GM20000 (cell line): ENCODE data around the gene PLIN3.
A peak's percentile ranks its signal among the peaks of the same experiment; 100 is the strongest.
"Not testable (repeated sequence)": the region's sequence is repeated elsewhere in the genome, so short reads cannot be mapped to it uniquely, and the experiment has no call there.

Source experiments
- DNase-seq: peaks from one replicate; pipeline ENCODE4 v3.0.0; 2012; ENCODE audit warnings: low spot score
- TF ChIP-seq, protein P1 (sequence below): IDR thresholded peaks from 2 replicates; pipeline ENCODE4 v1.5.1; 2012; ENCODE audit warnings: mild to moderate bottlenecking, control low read depth; ENCODE audit errors: extremely low read depth, missing control alignments

Gene PLIN3

GRCh38 chr19:4847190-4847973 lies 20.1 kb downstream of the PLIN3 start:
- TF ChIP-seq, protein P1, sequence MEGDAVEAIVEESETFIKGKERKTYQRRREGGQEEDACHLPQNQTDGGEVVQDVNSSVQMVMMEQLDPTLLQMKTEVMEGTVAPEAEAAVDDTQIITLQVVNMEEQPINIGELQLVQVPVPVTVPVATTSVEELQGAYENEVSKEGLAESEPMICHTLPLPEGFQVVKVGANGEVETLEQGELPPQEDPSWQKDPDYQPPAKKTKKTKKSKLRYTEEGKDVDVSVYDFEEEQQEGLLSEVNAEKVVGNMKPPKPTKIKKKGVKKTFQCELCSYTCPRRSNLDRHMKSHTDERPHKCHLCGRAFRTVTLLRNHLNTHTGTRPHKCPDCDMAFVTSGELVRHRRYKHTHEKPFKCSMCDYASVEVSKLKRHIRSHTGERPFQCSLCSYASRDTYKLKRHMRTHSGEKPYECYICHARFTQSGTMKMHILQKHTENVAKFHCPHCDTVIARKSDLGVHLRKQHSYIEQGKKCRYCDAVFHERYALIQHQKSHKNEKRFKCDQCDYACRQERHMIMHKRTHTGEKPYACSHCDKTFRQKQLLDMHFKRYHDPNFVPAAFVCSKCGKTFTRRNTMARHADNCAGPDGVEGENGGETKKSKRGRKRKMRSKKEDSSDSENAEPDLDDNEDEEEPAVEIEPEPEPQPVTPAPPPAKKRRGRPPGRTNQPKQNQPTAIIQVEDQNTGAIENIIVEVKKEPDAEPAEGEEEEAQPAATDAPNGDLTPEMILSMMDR, result no peak
- no peak for DNase-seq

GRCh38 chr19:4845975-4846374 lies 21.5 kb downstream of the PLIN3 start:
- not testable (repeated sequence) for DNase-seq

DNA sequence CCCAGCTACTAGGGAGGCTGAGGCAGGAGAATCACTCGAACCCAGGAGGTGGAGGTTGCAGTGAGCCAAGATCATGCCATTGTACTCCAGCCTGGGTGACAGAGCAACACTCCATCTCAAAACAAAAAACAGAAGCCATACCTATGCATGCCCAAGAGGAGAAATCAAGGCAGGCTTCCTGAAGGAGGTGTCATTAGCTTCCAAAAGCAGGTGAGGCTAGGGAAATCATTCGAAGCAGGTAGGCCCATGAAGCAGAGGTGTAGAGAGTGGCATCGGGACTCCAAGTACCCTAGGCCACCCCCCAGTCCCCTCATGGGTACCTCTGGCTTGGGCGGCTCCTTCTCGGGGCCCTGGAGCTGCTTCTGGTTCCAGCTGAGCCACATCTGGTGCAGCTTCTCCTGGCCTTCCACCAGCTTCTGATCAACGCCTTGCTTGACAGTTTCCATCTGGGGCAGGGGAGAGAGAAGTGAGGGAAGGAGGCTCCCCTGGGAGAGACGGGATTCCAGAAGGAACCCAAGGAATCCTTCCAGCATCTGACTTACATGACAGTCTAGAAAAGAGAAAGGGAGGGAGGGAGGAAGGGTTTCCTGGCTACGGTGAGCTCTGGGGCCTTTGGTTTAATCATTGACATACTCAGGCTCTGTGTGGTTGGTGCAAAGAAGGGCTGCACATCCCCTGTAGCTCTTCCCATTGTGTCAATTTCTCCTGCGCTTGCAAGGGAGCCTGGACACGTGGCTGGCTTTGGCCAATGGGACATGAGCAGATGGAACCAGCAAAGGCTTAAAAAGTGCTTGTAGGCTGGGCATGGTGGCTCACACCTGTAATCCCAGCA lies 22.9 kb downstream of the PLIN3 start:
- TF ChIP-seq, protein P1, result no peak
- no peak for DNase-seq

GRCh38 chr19:4843647-4843965 lies 23.9 kb downstream of the PLIN3 start:
- TF ChIP-seq, protein P1, result no peak
- no peak for DNase-seq

- TF ChIP-seq, protein P1, result no peak
- no peak for DNase-seq
Measured at GRCh38 chr19:4839192-4839591, 28.3 kb downstream of the PLIN3 start.

- DNase-seq, result peak; percentile 36
- TF ChIP-seq, protein P1, result no peak
Measured at GRCh38 chr19:4832776-4833175, 34.7 kb downstream of the PLIN3 start.

- DNase-seq, result not testable (repeated sequence)
Measured at GRCh38 chr19:4831979-4832340, 35.5 kb downstream of the PLIN3 start.

GRCh38 chr19:4831304-4831978 lies 36.0 kb downstream of the PLIN3 start, which contains the start of gene TICAM1:
TSS of gene TICAM1 (minus strand) at chr19:4831712. CDS start at chr19:4818377, 13,335 bp downstream.
- TF ChIP-seq, protein P1, result no peak
- peak; percentile 87 for DNase-seq
